MCF 10A (cell line): ENCODE results near the gene DICER1. TPM values are rescaled to one million over a fixed set of nuclear protein-coding genes. Genes with fewer than 3 reads are reported as not detected.

ENCODE experiments used
- BruUV-seq: library from RNA; stranded (reverse); fragments of 400-500 nt; replicated peaks from 2 replicates; lab custom pipeline; 2021; lab: Mats Ljungman, UMichigan
- CTCF ChIA-PET: fragments of 300-600 bp; sonication (Branson Sonifier 250); formaldehyde crosslinking; extraction: SDS; loops from one replicate; lab custom pipeline; 2021; ENCODE audit warnings: antibody characterized with exemption, inconsistent platforms; lab: Yijun Ruan, JAX
- POLR2A ChIA-PET: fragments of 300-600, 350-650 bp; sonication (Branson Sonifier 250); formaldehyde crosslinking; extraction: SDS; loops from one replicate; lab custom pipeline; 2020; ENCODE audit warnings: antibody characterized with exemption, inconsistent platforms; lab: Yijun Ruan, JAX
- DNase-seq: peaks from one replicate; pipeline ENCODE4 v3.0.0-alpha.2; 2018; ENCODE audit not compliant: unreplicated experiment
- H3K27ac Mint-ChIP-seq: one replicate; pipeline ENCODE4 v1.8.0; 2022; ENCODE audit warnings: mild to moderate bottlenecking, low read depth, mixed read lengths; ENCODE audit not compliant: unreplicated experiment
- H3K27me3 Mint-ChIP-seq: one replicate; pipeline ENCODE4 v1.8.0; 2022; ENCODE audit warnings: mixed read lengths; ENCODE audit not compliant: insufficient read depth, unreplicated experiment
- H3K36me3 Mint-ChIP-seq: one replicate; pipeline ENCODE4 v1.8.0; 2022; ENCODE audit warnings: mild to moderate bottlenecking, moderate library complexity, mixed read lengths; ENCODE audit not compliant: insufficient read depth, unreplicated experiment
- H3K4me1 Mint-ChIP-seq: one replicate; pipeline ENCODE4 v1.8.0; 2022; ENCODE audit warnings: mixed read lengths; ENCODE audit not compliant: insufficient read depth, unreplicated experiment
- H3K4me3 Mint-ChIP-seq: one replicate; pipeline ENCODE4 v1.8.0; 2022; ENCODE audit warnings: mild to moderate bottlenecking, moderate library complexity, mixed read lengths; ENCODE audit not compliant: unreplicated experiment
- H3K9me3 Mint-ChIP-seq: one replicate; pipeline ENCODE4 v1.8.0; 2022; ENCODE audit warnings: mixed read lengths; ENCODE audit not compliant: unreplicated experiment
- CTCF ChIP-seq: fragments of 200-600 bp; IDR thresholded peaks from one replicate; pipeline ENCODE4 v1.8.0; 2022; ENCODE audit warnings: antibody characterized with exemption, mild to moderate bottlenecking; ENCODE audit not compliant: unreplicated experiment
- intact Hi-C: fragments of 100-400 bp; cut with micrococcal nuclease; formaldehyde crosslinking; loops from 2 replicates; pipeline ENCODE4 v1.14.1; 2022
- total RNA-seq: library from RNA; stranded (reverse); gene quantifications from 2 replicates; pipeline ENCODE4 v1.2.3, GENCODE V29; 2022

Gene DICER1
- total RNA-seq, 1 experiment from 2014 or later: 35.6 TPM

GRCh38 chr14:95146079-95146771 lies 11.1 kb downstream of the DICER1 start:
- Mint-ChIP-seq H3K4me3 (peak overlapping the region; percentile 17), H3K36me3 (peaks cover 7% of the 10 kb centered on the region), H3K27me3 (no peaks in the 10 kb centered on the region), H3K9me3 (peaks cover 6% of the 10 kb centered on the region), H3K4me1 (peaks cover 42% of the 10 kb centered on the region), H3K27ac (peak overlapping the region; percentile 92)
- no TSS peak for BruUV-seq
- TF ChIP-seq CTCF: no peak
- CTCF ChIA-PET: interaction anchor here (0.6 kb wide), 1 partner anchor 1151 kb away, joined by 4 read pairs; no protein-coding TSS in a partner anchor
- intact Hi-C loops: no loop called here
- peak; percentile 64 for DNase-seq
- POLR2A ChIA-PET: interaction anchor here (1.2 kb wide), 1 partner anchor 10 kb away, joined by 8 read pairs; no protein-coding TSS in a partner anchor

- no TSS peak for BruUV-seq
- ChIA-PET POLR2A (interaction anchor here (0.6 to 1.1 kb wide), 2 partner anchors 13 to 129 kb away, joined by 3 to 6 read pairs; partner anchors contain the start of gene DICER1), CTCF (interaction anchor here (0.6 to 1.0 kb wide), 2 partner anchors 26 to 334 kb away, joined by 3 to 6 read pairs; no protein-coding TSS in a partner anchor)
- no peak overlapping the region for H3K27ac Mint-ChIP-seq
- H3K4me3 Mint-ChIP-seq: peak overlapping the region; percentile 23
- peaks cover 3% of the 10 kb centered on the region for H3K36me3 Mint-ChIP-seq
- H3K9me3 Mint-ChIP-seq: peaks cover 6% of the 10 kb centered on the region
- no peak for TF ChIP-seq CTCF
- no peaks in the 10 kb centered on the region for H3K27me3 Mint-ChIP-seq
- peaks cover 49% of the 10 kb centered on the region for H3K4me1 Mint-ChIP-seq
- no peak for DNase-seq
- intact Hi-C loops: no loop called here
Observed at GRCh38 chr14:95144849-95145248, 12.5 kb downstream of the DICER1 start.

- H3K27ac Mint-ChIP-seq: no peak overlapping the region
- H3K4me3 Mint-ChIP-seq: no peak overlapping the region
- intact Hi-C loops: no loop called here
Observed at GRCh38 chr14:95143808-95144620, 13.3 kb downstream of the DICER1 start.

More at GRCh38 chr14:95143808-95144620, 13.3 kb downstream of the DICER1 start:
- POLR2A ChIA-PET: interaction anchor here (0.7 to 2.1 kb wide), 3 partner anchors 11 to 113 kb away, joined by 3 to 8 read pairs (median 5); partner anchors contain the start of gene DICER1
- DNase-seq: no peak
- BruUV-seq: no TSS peak
- H3K27me3 Mint-ChIP-seq: no peaks in the 10 kb centered on the region
- peaks cover 6% of the 10 kb centered on the region for H3K9me3 Mint-ChIP-seq
- no peak for TF ChIP-seq CTCF
- peaks cover 52% of the 10 kb centered on the region for H3K4me1 Mint-ChIP-seq
- CTCF ChIA-PET: interaction anchor here (1.0 kb wide), 1 partner anchor 25 kb away, joined by 3 read pairs; no protein-coding TSS in a partner anchor
- H3K36me3 Mint-ChIP-seq: no peaks in the 10 kb centered on the region
